PC-3 (cell line): ENCODE results near the gene FOXP3. TPM values are rescaled to one million over a fixed set of nuclear protein-coding genes. Genes with fewer than 3 reads are reported as not detected.

ENCODE experiments used
- ATAC-seq: fragments of 200-7000 bp; cut with Tn5 transposase; 2 replicates; pipeline ENCODE4 v1.9.1; 2020; ENCODE audit warnings: mild to moderate bottlenecking, moderate library complexity
- BruUV-seq: library from RNA; stranded (reverse); fragments of 400-500 nt; replicated peaks from 2 replicates; lab custom pipeline; 2021; lab: Mats Ljungman, UMichigan
- CTCF ChIA-PET: fragments of 300-600 bp; sonication (Branson Sonifier 250); formaldehyde crosslinking; loops from one replicate; lab custom pipeline; 2022; ENCODE audit warnings: antibody characterized with exemption; lab: Charles Lee
- POLR2A ChIA-PET: fragments of 300-600 bp; sonication (Branson Sonifier 250); formaldehyde crosslinking; loops from one replicate; lab custom pipeline; 2022; ENCODE audit warnings: antibody characterized with exemption; ENCODE audit not compliant: unreplicated experiment; lab: Charles Lee
- DNase-seq: peaks from one replicate; pipeline ENCODE4 v3.0.0-alpha.2; 2015
- H2AFZ ChIP-seq: fragments of 300-600 bp; sonication (generic); 2 replicates; pipeline ENCODE4 v1.6.0; 2016; ENCODE audit warnings: antibody characterized with exemption, low read length
- H3F3A ChIP-seq: fragments of 300-600 bp; sonication (generic); one replicate; pipeline ENCODE4 v1.6.0; 2017; ENCODE audit warnings: antibody characterized with exemption, low read length, control low read depth, mild to moderate bottlenecking; ENCODE audit not compliant: unreplicated experiment
- H3K27ac ChIP-seq: fragments of 300-600 bp; sonication (generic); 2 replicates; pipeline ENCODE4 v1.5.1; 2016; ENCODE audit warnings: mild to moderate bottlenecking, low read length
- H3K27me3 ChIP-seq: fragments of 300-600 bp; sonication (generic); 2 replicates; pipeline ENCODE4 v1.6.1; 2016; ENCODE audit warnings: low read length, mixed read lengths
- H3K36me3 ChIP-seq: fragments of 300-600 bp; sonication (generic); 2 replicates; pipeline ENCODE4 v1.6.1; 2016; ENCODE audit warnings: low read depth, mixed run types, low read length, mixed read lengths
- H3K4me1 ChIP-seq: fragments of 300-600 bp; sonication (generic); 2 replicates; pipeline ENCODE4 v1.5.1; 2016; ENCODE audit warnings: low read length; ENCODE audit not compliant: insufficient read depth
- H3K4me2 ChIP-seq: fragments of 300-600 bp; sonication (generic); 2 replicates; pipeline ENCODE4 v1.6.0; 2016; ENCODE audit warnings: low read length
- H3K4me3 ChIP-seq: fragments of 300-600 bp; sonication (generic); 2 replicates; pipeline ENCODE4 v1.5.1; 2016; ENCODE audit warnings: mild to moderate bottlenecking, low read length, mixed read lengths
- H3K79me2 ChIP-seq: fragments of 300-600 bp; sonication (generic); 2 replicates; pipeline ENCODE4 v1.6.1; 2017; ENCODE audit warnings: low read length, mixed read lengths
- H3K9ac ChIP-seq: fragments of 300-600 bp; sonication (generic); 2 replicates; pipeline ENCODE4 v1.6.0; 2016; ENCODE audit warnings: mild to moderate bottlenecking, low read length
- H3K9me2 ChIP-seq: fragments of 300-600 bp; sonication (generic); replicated peaks from 2 replicates; pipeline ENCODE4 v1.6.1; 2016; ENCODE audit warnings: mixed run types, low read length, mixed read lengths
- H3K9me3 ChIP-seq: fragments of 300-600 bp; sonication (generic); 2 replicates; pipeline ENCODE4 v1.6.1; 2016; ENCODE audit warnings: low read length, mixed read lengths
- H4K20me1 ChIP-seq: fragments of 300-600 bp; sonication (generic); 2 replicates; pipeline ENCODE4 v1.6.1; 2016; ENCODE audit warnings: low read length, mixed read lengths
- CTCF ChIP-seq: fragments of 300-600 bp; sonication (generic); conservative IDR thresholded peaks from 2 replicates; pipeline ENCODE4 v1.5.1; 2017; ENCODE audit warnings: antibody characterized with exemption, low read depth, mild to moderate bottlenecking, low read length
- EZH2 ChIP-seq: fragments of 300-600 bp; sonication (generic); IDR thresholded peaks from one replicate; pipeline ENCODE4 v1.6.1; 2017; ENCODE audit warnings: antibody characterized with exemption, mild to moderate bottlenecking, low read length; ENCODE audit not compliant: unreplicated experiment
- EZH2phosphoT487 ChIP-seq: fragments of 300-600 bp; sonication (generic); IDR thresholded peaks from 2 replicates; pipeline ENCODE4 v1.6.1; 2018; ENCODE audit warnings: mild to moderate bottlenecking, antibody characterized with exemption, low read length, borderline replicate concordance
- intact Hi-C: fragments of 100-400 bp; cut with micrococcal nuclease; formaldehyde crosslinking; loops from 2 replicates; pipeline ENCODE4 v1.9.0; 2023
- total RNA-seq: library from RNA; depleted of rRNA; stranded (reverse); fragments of >200 nt; gene quantifications from 2 replicates; pipeline ENCODE4 v1.2.3, GENCODE V29; 2014

FOXP3 gene
- total RNA-seq, 1 experiment from 2014 or later, result not detected

DNA sequence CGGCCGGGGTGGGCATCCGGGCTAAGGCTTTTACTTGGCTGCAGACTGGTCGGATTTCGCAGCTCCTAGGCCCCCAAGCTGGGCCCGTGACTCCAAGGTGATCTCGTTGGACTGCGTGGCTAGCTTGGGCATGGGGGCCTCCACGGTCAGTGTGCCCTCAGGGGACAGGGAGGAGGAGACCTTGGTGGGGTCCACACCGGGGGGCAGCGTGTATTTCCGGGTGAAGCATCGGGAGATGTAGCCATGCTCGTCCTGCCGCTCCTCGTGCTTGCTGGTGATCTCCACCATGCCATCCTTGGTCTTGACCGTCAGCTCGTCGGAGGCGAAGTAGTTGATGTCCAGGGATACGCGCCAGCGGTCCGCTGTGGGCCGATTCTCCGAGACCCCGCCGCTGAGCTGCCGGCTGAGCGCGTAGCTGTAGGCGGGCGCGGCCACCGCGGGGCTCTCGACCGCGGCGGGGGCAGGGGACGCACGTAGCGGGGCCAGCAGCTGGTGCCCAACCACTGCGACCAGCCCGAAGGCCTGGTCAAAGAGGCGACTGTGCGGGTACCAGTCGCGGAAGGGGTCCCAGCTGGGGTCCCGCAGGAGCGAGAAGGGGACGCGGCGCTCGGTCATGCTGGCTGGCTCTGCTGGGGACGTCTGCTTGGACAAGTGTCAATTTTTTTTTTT, 30.5 kb downstream of the FOXP3 start:
- no peaks in the 10 kb centered on the region for H3K9me2 ChIP-seq
- no peak overlapping the region for H3K4me2 ChIP-seq
- TF ChIP-seq EZH2 (no peak), EZH2phosphoT487 (no peak), CTCF (no peak)
- intact Hi-C loops, result no loop called here
- no TSS peak for BruUV-seq
- H2AFZ ChIP-seq, result no peak overlapping the region
- H3K79me2 ChIP-seq, result peaks cover 4% of the 10 kb centered on the region; the same call in 1 of the 2 replicates
- ChIA-PET CTCF (no interaction called here), POLR2A (no interaction called here)
- no peaks in the 10 kb centered on the region for H3K27me3 ChIP-seq
- no peak overlapping the region for H3K9ac ChIP-seq
- DNase-seq, result no peak
- no peaks in the 10 kb centered on the region for H3F3A ChIP-seq
- H3K36me3 ChIP-seq, result no peaks in the 10 kb centered on the region
- no peak overlapping the region for H3K27ac ChIP-seq
- H3K4me1 ChIP-seq, result no peaks in the 10 kb centered on the region
- H3K4me3 ChIP-seq, result no peak overlapping the region
- H3K9me3 ChIP-seq, result no peaks in the 10 kb centered on the region
- ATAC-seq, result no peak
- no peaks in the 10 kb centered on the region for H4K20me1 ChIP-seq

DNA sequence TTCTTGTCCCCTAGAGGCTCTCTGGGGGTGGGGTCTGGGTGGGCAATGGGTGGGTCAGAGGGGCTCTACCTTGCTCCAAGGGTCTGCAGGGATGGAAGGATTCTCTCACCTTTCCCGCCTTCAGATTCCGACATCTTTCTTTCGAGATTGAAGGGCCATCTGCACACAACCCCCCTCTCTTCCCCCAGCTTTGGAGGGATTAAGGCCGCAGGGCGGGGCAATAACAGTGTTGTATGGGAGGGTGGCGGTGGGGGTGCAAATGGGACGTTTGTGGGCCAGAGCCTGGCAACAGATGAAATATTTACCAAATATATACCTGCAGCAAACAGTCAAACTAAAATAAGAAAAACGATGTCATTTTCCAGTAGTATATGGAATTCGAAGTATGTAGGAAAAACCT, 31.3 kb downstream of the FOXP3 start, which contains the start of gene CACNA1F:
Gene CACNA1F (minus strand): TSS at position 165 of the 400 bp plus-strand sequence. CDS start 31 bp downstream, at position 134.
- TF ChIP-seq EZH2phosphoT487 (no peak), CTCF (no peak), EZH2 (no peak)
- intact Hi-C loops, result no loop called here
- Histone ChIP-seq H3K4me3 (no peak within 1 kb of the TSS), H3F3A (no peaks in the 10 kb centered on the region), H3K36me3 (no peaks in the 10 kb centered on the region), H3K79me2 (peaks cover 4% of the 10 kb centered on the region; the same call in 1 of the 2 replicates), H3K9me3 (no peaks in the 10 kb centered on the region), H4K20me1 (no peaks in the 10 kb centered on the region), H3K27ac (no peak within 1 kb of the TSS), H3K27me3 (no peaks in the 10 kb centered on the region), H3K4me1 (no peaks in the 10 kb centered on the region), H3K4me2 (no peak within 1 kb of the TSS), H3K9me2 (no peaks in the 10 kb centered on the region), H2AFZ (no peak within 1 kb of the TSS), H3K9ac (no peak within 1 kb of the TSS)
- no peak for ATAC-seq
- ChIA-PET POLR2A (no interaction called here), CTCF (no interaction called here)
- no peak for DNase-seq
- no TSS peak for BruUV-seq

- no peak overlapping the region for H3K4me3 ChIP-seq
- H3K4me2 ChIP-seq, result no peak overlapping the region
- no peak overlapping the region for H3K27ac ChIP-seq
- H2AFZ ChIP-seq, result no peak overlapping the region
- no peaks in the 10 kb centered on the region for H3F3A ChIP-seq
- no peaks in the 10 kb centered on the region for H3K27me3 ChIP-seq
- no peaks in the 10 kb centered on the region for H3K36me3 ChIP-seq
- no peaks in the 10 kb centered on the region for H3K9me3 ChIP-seq
- H3K9me2 ChIP-seq, result no peaks in the 10 kb centered on the region
- DNase-seq (no peak), ATAC-seq (no peak)
- no peak for TF ChIP-seq EZH2phosphoT487
- H3K79me2 ChIP-seq, result peaks cover 4% of the 10 kb centered on the region; the same call in 1 of the 2 replicates
- ChIA-PET POLR2A (no interaction called here), CTCF (no interaction called here)
- intact Hi-C loops, result no loop called here
- BruUV-seq, result no TSS peak
- no peaks in the 10 kb centered on the region for H4K20me1 ChIP-seq
- H3K9ac ChIP-seq, result no peak overlapping the region
- H3K4me1 ChIP-seq, result no peaks in the 10 kb centered on the region
These were observed 32.0 kb downstream of the FOXP3 start for GRCh38 chrX:49232525-49232924.
